GM12878 (cell line): ENCODE data around the gene CACNA1S.

Experiments used
- CREB1 ChIP-seq: IDR thresholded peaks from 2 replicates; pipeline ENCODE4 v1.6.1; 2012; ENCODE audit warnings: low read depth, mild to moderate bottlenecking, inconsistent platforms
- EZH2 ChIP-seq: IDR thresholded peaks from 2 replicates; pipeline ENCODE4 v1.6.1; 2012; ENCODE audit warnings: low read depth, mild to moderate bottlenecking, control low read depth, inconsistent platforms, low read length, borderline replicate concordance; ENCODE audit not compliant: control insufficient read depth

GRCh38 chr1:201126463-201126831 is 14.2 kb upstream of the CACNA1S start:
- TF ChIP-seq CREB1 (no peak), EZH2 (no peak)
